GM18951 (cell line): ENCODE data around the gene ZNF280D.
"Not testable (repeated sequence)": the region's sequence is repeated elsewhere in the genome, so short reads cannot be mapped to it uniquely, and the experiment has no call there.

Experiments
- POLR2A ChIP-seq: IDR thresholded peaks from 4 replicates; pipeline ENCODE4 v1.6.1; 2011; ENCODE audit warnings: mild to moderate bottlenecking; ENCODE audit not compliant: insufficient read length, insufficient read depth; ENCODE audit errors: extremely low read depth
- in situ Hi-C: fragments of 300-500 bp; cut with MboI; formaldehyde crosslinking; loops from one replicate; pipeline ENCODE4 v1.12.0; 2022; ENCODE audit warnings: low sequenced_read_pairs, mixed read lengths, inconsistent platforms; ENCODE audit not compliant: unreplicated experiment

Gene ZNF280D

DNA sequence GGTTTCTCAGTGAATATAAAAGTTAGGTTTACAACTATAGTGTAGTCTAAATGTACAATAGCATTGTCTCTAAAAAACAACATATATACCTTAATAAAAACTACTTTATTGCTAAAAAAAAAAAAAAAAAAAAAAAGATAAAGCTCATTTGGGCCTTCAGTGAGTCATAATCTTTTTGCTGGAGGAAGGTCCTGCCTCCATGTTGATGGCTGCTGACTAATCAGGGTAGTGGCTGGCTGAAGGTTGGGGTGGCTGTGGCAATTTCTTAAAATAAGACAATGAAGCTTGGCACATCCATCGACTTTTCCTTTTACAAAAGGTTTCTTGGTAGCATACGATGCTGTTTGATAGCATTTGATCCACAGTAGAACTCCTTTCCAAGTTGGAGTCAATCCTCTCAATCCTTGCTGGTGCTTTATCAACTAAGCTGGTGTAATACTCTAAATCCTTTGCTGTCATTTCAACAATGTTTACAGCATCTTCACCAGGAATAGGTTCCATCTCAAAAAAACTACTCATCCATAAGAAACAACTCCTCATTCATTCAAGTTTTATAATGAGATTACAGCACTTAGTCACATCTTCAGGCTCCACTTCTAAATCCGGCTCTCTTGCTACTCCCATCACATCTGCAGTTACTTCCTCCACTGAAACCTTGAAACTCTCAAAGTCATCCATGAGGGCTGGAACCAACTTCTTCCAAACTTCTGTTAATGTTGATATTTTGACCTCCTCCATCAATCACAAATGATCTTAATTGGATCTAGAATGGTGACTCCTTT, 13.3 kb downstream of the ZNF280D start:
- no peak for TF ChIP-seq POLR2A
- in situ Hi-C loops: no loop called here

DNA sequence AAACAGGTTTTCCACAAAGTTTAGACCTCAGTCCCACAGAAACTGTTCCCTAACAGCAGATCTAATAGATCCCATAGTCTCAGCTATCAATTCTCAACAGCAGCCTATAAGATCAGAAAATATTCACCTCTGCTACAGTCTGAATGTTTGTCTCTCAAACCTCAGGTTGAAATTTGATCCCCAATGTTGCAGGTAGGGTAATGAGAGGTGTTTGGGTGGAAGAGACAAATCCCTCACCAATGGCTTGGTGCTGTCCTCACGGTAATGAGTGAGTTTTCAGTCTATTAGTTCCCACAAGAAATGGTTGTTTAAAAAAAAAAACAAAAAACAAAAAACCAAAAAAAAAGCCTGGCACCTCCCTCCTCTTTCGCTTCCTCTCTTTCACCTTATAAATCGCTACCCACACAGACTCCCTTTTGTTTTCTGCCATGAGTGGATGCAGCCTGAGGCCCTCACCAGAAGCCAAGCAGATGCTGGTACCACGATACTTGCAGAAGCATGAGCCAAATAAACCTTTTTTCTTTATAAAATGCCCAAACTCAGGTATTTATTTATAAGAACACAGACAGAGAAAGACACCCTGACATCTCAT, 14.2 kb downstream of the ZNF280D start:
- no peak for TF ChIP-seq POLR2A
- in situ Hi-C loops: no loop called here

DNA sequence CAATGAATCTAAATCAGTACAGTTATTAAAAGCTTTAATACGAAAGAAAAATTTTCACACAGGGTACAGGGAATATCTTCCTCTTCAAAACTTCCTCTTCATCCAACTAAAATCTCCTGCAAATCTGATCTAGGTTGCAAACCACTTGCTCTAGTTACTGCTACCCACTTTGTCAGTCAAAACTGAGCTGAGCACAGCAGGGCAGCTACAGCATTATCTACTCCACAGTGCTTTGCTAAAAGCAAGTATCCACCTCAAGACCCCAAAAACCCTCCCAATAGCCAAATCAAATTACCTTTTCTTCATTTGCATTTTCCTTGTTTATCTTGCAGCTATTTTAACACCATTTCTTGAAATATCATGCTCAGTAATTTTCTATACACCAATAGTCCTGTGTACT, 14.7 kb downstream of the ZNF280D start:
- in situ Hi-C loops: no loop called here
- no peak for TF ChIP-seq POLR2A

DNA sequence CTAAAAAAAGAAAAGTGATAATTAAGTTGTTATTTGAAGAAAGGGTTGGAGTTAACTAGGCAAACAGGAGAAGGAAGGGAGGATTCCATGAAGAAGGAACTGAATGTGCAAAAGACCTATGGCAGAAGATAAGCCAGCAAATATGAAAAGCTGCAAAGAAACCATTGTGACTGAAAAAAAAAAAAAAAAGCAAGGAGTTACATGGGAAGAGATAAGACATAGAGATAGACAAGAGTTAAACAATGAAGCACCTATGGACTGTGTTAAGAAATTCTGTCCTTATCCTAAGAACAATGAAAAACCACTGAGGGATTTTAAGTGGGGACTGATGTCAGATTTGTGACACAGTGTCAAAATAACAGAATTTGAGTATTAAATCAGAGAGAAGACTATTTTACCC, 17.0 kb downstream of the ZNF280D start:
- in situ Hi-C loops: no loop called here
- TF ChIP-seq POLR2A: no peak

DNA sequence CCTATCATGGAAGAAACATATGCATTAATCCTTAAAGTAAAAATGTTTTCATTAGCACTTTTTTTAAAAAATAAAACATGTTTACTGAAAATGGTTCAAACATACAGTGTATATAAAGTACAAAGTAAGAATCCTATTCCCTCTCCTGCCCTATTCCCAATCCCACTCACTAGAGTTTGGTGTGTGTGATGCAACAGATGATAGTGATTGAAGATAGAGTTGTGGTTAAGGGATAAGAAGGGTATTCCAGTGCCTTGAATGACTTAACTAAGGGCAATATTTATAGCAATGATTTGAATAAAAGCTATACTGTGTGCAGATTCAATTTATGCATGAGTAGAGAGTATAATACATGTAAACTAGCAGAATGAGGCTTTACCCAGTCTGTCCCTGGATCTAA, 18.1 kb downstream of the ZNF280D start:
- TF ChIP-seq POLR2A: no peak
- in situ Hi-C loops: no loop called here

DNA sequence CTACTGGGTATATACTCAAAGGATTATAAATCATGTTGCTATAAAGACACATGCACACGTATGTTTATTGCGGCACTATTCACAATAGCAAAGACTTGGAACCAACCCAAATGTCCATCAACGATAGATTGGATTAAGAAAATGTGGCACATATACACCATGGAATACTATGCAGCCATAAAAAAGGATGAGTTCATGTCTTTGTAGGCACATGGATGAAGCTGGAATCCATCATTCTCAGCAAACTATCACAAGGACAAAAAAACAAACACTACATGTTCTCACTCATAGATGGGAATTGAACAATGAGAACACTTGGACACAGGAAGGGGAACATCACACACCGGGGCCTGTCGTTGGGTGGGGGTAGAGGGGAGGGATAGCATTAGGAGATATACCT, 23.8 kb downstream of the ZNF280D start:
- in situ Hi-C loops: not testable (repeated sequence)

DNA sequence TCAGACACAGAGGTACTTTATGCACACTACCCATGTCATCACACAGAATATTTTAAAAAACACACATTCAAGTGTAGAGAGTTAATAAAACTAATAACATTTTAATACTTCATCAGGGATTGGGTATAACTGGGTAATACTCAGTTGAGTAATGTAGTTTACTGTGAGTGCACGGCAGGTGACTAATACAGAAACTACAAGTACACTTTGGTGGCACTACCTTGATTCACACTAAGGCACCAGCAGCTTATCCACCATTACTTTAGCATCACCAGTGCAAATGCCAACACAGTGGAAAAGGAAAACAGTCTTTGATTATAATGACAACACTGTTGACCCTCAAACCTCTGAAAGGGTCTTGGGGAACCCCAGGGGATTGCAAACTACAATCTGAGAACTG, 33.6 kb downstream of the ZNF280D start:
- in situ Hi-C loops: no loop called here
- no peak for TF ChIP-seq POLR2A

DNA sequence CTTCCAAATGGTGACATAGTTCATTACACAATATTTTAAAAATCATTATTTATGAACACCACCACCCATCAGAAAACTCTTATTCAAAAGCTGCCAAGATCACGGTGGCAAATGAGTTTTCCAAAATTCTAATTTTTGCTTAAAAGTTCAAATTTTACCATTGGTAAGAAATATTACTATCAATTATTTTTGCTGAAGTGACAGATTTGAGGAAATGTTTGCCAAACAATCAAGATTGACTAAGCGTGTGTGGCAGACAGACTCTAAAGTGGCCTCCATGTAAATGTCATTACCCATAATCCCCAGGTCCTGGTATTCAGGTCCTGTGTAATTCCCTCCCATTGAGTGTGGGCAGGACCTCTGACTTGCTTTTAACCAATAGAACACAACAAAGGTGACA, 35.0 kb downstream of the ZNF280D start:
- in situ Hi-C loops: no loop called here
- no peak for TF ChIP-seq POLR2A

DNA sequence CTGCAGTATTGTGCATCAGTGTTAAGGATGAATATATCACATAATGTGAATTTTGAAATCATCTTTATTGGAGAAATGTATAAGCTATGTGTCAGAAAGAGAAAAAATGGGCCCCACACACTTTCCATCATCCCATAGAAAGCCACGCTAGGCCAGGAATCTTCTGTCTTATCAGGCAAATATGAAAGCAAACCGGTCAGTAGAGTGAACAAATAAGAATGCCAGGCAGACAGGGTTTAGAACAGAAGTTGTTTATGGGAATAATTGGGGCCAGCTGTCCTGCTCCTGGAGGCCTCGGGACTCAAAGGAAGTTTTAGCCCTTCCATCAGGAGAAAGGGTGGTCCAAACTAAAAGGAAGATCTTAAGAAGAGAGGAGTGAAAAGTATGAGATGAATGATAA, 39.5 kb downstream of the ZNF280D start:
- in situ Hi-C loops: no loop called here
- no peak for TF ChIP-seq POLR2A

DNA sequence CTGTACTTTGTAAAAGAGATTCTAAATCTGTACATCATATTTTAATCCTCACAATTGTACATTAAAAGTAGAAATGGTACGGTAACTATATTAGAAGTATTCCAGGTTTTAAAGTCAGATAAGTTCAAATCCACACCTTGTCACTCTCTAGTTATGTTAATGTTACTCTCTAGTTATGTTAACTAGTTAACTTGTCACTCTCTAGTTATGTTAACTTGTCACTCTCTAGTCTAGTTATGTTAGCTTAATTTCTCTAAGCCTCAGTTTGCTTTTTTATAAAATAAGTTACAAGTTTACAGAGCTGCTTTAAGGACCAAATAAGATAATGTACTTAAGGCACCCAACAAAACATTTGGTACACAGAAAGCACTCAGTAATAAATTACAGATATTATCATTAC, 42.6 kb downstream of the ZNF280D start:
- in situ Hi-C loops: no loop called here
- no peak for TF ChIP-seq POLR2A

DNA sequence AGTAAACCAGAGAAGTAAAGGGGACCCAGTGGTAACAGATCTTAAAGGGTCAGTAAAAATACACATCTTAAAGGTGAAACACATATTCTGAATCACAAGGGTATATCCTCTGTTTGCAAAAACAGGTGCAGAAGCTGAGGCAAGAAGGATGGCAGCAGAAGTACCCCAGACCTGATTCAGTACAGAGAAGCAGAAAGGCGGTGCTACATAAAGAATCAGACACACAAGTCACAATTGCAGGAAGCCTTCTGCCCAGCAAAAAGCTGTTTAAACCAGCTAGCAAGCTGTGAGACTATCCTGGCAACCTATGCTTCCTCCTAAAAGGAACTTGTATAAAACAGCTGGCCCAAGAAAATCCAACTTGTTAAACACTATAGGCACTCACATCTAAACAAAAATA, 49.4 kb downstream of the ZNF280D start:
- in situ Hi-C loops: no loop called here
- no peak for TF ChIP-seq POLR2A

DNA sequence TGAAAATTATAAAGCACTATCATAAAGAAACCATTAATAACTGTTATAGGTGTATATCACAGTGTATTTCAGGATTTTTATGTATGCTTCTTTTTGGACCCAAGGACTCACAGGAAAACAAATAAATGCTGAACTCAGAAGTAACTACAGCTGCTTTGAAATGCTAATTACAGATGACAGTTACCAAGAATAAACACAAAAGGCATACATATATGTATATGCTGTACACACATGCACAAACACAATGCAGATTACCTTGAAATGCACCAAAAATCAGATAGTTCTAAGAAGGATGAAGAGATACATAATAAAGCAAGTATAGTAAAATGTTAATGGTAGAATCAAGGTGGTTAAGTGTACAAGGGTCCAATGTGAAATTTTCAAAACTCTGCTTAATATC, 52.2 kb downstream of the ZNF280D start:
- in situ Hi-C loops: no loop called here
- no peak for TF ChIP-seq POLR2A

DNA sequence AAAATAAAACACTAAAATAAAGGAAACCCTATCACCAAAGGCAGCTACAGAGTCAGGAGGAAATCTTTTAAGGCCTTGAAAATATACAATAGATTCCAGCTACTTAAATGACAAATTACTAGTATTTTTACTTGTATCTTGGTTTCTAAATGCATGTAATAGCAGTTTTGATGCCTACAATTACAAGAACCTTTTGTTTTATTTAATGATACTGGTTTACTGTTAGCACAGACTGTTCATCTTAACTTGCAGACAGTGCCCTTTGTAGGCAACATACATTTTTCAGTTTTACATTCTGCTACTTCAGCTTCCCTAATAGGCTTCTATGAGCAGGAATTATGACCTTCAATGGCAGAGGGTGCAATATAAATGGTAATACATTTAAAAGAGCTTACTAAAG, 54.1 kb downstream of the ZNF280D start:
- in situ Hi-C loops: no loop called here
- no peak for TF ChIP-seq POLR2A

DNA sequence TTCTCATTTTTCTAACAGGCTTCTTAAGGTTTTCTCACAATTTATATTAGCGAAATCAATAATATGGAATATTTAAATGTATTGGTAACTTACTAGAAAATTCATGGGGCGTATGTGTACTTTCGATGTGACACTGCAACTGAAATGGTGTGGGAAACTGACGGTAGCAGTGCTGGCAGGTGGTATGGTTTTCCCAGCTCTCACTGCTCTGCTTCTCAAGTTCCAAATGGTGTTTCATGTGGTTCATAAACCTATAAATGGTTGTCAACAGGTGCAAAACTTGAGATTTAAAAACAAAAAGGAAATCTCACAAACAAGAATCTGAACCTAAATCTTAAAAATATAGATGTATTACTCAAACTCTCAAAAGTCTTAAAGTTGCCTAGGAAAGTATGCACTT, 54.7 kb downstream of the ZNF280D start:
- TF ChIP-seq POLR2A: no peak
- in situ Hi-C loops: no loop called here

DNA sequence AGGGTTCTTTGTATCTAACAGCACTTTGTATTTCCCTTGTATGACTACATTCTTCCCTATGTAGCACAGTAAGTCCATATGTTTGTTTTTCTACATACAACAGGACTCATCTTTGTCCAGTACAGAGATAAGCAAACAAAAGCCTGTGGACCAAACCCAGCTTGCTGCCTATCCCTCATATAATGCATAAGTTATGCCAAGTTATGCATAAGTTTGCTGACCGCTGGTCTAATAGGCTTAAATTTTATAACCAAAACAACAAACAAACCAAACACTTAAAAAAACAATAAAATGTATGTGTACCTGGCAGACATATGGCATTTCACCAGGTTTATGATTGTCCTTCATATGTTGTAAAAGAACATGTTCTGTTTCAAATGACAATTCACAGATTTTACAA, 56.0 kb downstream of the ZNF280D start:
- in situ Hi-C loops: no loop called here
- no peak for TF ChIP-seq POLR2A

DNA sequence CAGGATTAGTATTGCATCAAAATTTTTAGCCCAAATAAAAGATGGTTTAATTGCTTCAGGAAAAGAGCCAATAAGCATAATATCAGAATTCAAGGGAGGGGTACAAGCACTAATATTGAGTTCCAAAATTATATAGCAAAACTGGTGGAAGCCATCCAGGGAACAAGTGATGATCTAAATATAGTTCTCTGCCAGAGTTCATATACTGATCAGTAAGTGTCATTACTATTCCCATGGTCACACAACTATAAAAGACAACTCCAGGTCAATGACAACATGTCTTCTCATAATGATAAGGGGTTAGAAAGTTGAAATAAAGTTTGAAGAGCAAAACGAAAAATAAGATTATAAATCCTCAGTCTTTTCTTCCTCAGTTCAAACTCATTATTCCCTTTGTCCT, 57.4 kb downstream of the ZNF280D start:
- no peak for TF ChIP-seq POLR2A
- in situ Hi-C loops: no loop called here
